NCI-H748 treated with DMSO at 0.1 percent for 48 hours (cell line): ENCODE measurements around the gene OPCML.

Experiments
- DNase-seq: peaks from one replicate; lab custom pipeline; 2025; lab: John Stamatoyannopoulos, UW

Gene OPCML

GRCh38 chr11:132894606-132895005, 637.7 kb downstream of the OPCML start:
- no peak for DNase-seq

DNA sequence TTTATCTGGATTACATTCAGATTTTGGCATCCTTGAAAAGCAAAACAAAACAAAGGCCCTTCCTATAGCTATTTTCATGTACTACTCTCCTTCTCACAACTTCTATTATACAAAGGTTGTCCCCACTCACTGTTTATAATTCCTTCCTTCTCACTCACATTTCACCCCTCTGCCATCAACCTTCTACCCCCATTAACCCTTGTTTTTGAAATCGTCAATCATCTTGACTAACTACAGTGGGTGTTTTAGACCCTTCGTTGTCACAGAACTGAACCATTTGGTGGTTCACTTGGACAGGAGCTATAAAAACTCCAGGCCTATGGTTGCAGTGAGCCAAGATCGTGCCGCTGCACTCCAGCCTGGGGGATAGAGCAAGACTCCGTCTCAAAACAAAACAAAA, 639.4 kb downstream of the OPCML start:
- no peak for DNase-seq

GRCh38 chr11:132888226-132888625, 644.1 kb downstream of the OPCML start:
- DNase-seq = no peak

- no peak for DNase-seq
Measured at GRCh38 chr11:132886335-132886734, 646.0 kb downstream of the OPCML start.

- peak; percentile 36 for DNase-seq
Measured at GRCh38 chr11:132883241-132883640, 649.1 kb downstream of the OPCML start.

DNA sequence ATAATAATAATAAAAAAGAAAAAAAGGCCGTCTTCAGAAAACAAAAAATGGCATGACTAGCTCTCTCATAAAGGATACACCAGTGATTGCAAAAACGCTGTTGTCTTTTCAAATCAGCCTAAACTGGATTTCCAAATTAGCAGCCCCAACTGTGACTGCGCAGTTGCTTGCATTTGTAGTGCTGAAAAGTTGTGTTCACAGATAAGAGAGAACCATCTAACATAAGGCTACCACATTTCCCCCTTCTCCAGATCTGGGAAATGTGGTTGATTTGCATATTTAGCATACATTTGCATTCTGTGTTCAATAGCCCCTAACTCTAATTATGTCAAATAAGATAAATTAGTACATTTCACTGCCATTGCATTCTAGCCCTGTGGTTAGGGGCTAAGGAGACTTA, 650.7 kb downstream of the OPCML start:
- no peak for DNase-seq

DNA sequence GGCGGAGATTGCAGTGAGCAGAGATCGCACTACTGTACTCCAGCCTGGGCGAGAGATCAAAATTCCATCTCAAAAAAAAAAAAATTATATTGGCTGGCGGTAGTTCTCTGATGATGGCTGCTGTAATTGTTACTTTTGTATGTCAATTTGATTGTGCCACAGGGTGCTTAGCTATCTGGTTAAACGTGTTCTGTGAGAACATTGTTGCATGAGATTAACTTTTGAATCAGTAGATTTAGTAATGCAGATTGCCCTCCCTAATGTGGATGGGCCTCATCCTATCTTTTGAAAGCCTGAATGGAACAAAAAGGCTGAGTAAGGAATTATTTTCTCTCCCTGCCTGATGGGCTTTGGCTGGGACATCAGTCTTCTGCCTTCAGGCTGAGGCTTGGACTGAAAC, 654.2 kb downstream of the OPCML start:
- DNase-seq = no peak

DNA sequence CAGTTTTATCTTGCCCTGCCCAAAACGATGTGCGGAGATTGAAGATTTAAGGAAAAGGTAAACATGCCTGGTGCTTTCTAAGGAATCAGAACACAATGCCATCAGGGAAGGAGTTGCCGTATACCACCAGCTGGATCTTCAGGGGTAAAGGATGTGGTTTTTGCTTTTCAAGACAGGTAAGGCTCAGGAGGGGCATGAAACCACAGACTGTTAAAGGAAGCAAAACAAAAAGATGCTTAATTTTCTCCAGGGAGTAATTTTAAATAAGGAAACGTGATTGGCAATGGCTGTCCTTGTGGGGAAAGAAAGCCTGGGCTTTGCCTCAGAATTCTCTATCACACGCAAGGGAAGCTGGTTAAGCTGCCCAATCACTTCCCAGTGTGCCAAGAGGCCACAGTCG, 655.6 kb downstream of the OPCML start:
- DNase-seq = no peak

- DNase-seq = no peak
Measured at GRCh38 chr11:132876239-132876638, 656.1 kb downstream of the OPCML start.

DNA sequence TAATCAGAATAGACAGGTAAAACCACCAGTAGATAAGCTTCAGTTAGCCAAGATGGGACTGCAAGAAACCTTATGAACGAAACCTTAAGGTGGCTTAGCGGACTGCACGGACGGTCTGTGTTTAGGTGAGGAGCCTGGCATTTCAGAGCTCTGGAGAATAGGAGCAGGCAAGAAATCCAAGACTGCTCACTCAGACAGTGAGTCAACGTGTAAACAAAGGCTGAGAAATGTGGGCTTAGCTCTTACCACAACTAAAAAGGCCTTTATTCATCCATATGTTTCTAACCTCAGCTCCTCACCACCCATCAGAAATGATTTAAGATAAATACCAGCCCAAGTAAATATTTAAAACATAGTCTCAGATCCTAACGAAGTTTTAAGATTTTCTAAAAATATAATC, 657.7 kb downstream of the OPCML start:
- DNase-seq = no peak

DNA sequence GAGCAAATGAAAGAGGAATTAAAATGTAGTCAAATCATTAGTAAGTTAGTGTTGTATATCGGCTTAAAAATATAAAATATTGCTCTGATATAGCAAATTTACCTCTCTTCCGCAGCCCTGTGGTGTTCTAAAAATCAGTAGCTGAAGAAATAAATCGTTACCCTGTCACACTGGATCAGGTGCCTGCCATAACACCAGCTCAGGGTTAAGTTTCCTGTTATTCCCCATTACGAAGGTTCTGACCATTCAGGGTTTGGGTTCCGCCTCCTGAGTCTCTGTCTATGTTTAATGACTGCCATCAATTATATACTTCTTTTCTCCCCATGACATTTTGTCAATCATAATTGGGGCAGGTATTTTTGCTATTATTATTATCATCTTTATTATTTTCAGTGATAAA, 658.5 kb downstream of the OPCML start:
- no peak for DNase-seq

DNA sequence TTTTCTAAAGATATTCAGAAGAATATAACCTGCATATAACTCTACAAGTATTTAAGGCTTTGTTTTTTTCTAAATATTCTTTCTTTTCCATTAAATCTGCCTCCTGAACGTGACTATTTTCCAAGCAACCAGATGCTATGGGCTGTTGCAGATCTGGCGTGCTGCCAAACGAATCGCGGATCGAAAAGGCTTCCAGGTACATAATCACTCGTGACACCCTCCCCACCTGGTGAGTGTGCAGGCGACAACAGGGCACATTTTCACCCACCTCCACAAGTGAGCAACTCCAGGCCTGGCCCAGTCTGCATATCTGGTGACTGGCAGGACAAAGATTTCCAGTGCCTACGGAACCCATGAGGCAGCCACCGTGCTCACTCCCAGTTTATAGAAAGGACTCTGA, 660.1 kb downstream of the OPCML start:
- DNase-seq = peak; percentile 33

DNA sequence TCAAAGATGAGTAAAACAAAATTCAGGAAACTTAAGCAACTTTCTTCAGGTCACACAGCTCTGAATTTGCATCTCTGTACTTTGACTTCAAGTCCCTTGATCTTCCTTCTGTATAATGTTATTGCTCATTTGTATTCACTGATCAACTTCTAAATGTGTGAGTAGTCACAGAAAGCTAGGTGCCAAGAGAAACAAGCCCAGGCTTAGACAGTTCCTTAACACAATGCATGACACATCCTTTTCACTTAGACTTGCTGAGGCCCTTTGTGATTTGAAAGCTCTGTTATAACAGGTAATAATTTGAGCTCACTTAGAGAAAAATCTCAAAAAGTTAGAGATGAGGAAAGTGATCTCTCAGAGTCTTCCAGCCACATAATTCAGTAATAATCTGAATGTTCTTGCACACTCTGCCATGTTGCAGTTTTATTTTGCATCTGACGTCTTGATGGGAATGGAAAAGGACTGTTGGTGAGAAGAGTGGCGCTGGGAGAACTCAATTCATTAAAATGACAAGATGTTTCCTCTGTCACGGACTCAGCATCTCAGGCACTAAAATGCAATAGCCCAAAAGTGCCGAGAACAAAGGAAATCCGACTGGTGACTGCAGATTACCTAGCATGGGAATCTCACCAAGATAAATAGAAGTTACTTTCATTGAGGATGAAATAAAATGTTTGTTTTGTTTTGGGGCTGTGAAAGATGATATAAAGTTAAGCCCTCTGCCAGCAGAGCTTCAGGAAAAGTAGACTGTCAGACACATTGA, 665.3 kb downstream of the OPCML start:
- DNase-seq = no peak

DNA sequence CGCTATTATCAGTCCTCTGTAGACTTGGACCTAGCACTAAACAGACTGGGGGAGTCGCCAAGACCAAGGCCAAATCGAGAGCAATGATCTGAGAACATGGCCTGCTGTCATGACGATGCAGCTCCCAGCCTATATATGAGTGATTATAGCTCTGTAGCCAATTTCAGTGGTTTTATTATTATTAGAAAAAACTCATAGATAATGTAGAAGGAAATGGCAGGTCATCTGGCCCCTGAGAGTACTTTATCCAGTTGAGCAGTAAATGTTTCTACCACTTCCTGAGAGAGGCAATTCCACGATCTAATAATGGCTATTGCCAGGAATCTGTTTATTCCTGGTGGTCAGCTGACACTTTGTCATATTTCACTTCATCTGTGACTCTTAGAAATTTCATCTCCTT, 666.7 kb downstream of the OPCML start:
- no peak for DNase-seq

GRCh38 chr11:132864811-132865576, 667.3 kb downstream of the OPCML start:
- DNase-seq = no peak

GRCh38 chr11:132862933-132863332, 669.4 kb downstream of the OPCML start:
- no peak for DNase-seq

DNA sequence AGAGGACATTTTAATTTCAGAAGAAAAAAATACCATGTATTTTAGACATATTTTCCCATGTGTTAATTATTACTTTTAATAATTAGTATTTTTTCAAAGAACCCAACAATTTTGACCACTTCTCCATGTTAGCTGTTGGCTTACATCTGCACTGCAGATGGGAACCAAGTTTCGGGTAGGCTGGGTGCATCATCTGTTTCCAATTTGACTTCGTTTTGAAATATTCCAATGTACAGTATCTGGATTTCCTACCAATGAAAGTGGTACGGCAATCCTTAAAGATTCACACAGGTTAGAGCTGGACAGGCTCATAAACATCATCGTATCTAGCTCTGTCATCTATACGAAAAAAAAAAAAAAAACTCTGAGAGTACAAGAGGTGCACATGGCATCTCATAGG, 670.2 kb downstream of the OPCML start:
- DNase-seq = no peak

DNA sequence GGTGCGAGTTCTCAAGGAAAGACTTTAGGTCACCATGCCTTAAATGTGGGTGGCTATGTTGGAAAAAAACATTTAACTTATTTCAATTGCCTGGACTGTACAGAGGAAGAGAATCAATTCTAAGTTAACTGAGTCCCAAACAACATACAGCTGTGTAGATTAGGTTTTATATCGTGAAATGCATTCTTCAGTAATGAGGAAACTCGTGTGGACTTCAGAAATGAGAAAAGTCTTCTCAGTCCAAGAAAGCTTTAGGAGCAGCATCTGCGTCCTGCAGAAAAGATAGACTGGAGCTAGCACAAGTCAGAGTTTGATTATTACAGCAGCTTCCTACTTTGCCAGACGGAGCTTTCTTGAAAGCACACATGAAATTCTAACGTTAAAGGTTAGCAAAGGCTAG, 673.0 kb downstream of the OPCML start:
- DNase-seq = no peak

DNA sequence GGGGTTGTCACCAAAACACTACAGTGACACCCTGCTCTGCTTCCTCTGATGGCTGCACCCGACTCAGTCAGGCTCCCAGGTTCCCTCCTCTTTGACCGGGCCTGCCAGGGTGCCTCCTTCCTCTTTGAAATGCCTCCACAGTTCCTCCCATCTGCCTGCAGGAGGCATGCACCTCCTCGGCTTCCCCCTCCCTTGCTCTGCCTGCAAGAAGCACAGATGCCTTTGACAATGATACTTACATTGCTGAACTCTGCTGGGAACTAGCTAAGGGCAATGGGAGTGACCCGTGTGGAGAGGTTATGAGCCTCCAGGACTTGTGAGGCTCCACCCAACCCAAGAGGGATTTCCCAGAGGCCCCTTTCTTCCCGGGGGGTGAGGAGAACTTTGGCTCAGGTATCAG, 674.1 kb downstream of the OPCML start:
- no peak for DNase-seq

GRCh38 chr11:132856032-132856431, 676.3 kb downstream of the OPCML start:
- DNase-seq = no peak

- no peak for DNase-seq
Measured at GRCh38 chr11:132855516-132855915, 676.8 kb downstream of the OPCML start.

GRCh38 chr11:132853886-132854285, 678.4 kb downstream of the OPCML start:
- no peak for DNase-seq

DNA sequence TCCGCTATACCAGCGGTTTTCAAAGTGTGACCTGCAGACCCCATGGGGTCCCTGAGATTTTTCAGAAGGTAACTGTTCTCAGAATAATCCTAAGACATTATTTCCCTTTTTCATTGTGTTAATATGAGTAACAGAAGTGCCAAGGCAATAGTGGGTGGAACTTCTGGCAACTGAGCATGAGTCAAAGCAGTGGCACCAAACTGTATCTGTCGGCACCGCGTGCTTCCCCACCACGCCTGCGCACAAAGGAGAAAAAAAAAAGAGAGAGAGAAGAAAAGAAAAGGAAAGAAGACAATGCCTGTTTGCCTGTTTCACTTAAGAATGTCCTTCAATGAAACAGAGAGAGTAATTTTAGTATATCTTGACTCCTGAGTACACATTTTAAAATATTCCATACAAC, 679.9 kb downstream of the OPCML start:
- no peak for DNase-seq

GRCh38 chr11:132851247-132851646, 681.1 kb downstream of the OPCML start:
- DNase-seq = no peak
